Fibroblast of mammary gland (primary cell): ENCODE data around the gene LEPROT.

ENCODE experiments used
- DNase-seq: peaks from one replicate; pipeline ENCODE4 v3.0.0-alpha.2; 2010; ENCODE audit warnings: low read depth
- H3K4me3 ChIP-seq: 2 replicates; pipeline ENCODE4 v1.5.1; 2011; ENCODE audit warnings: low read depth, mild to moderate bottlenecking, low read length, moderate library complexity; ENCODE audit not compliant: control insufficient read depth
- TF ChIP-seq, protein P1 (sequence below): conservative IDR thresholded peaks from 2 replicates; pipeline ENCODE4 v1.5.1; 2011; ENCODE audit warnings: low read depth, low read length, inconsistent platforms; ENCODE audit not compliant: control insufficient read depth, insufficient read depth

LEPROT gene

DNA sequence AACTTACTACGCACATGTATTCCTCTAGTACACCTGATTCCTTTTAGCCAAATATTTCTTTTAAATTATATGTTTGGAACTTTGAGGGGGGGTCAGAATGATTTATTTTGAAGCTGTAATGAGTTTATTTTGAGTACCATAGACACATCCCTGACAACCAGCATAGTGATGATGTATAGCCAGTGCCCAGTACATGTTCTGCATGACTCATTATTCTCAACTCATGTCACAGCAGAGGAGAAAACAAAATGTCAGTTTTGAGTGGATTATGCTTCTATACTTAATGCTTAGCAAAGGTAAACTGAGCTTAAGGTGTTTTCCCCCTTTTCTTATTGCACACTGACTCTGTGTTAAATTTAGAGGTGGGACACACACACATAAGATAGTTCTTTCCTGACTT, 22.4 kb upstream of the LEPROT start:
- peak; percentile 8 for DNase-seq
- no peak overlapping the region for H3K4me3 ChIP-seq
- TF ChIP-seq, protein P1, sequence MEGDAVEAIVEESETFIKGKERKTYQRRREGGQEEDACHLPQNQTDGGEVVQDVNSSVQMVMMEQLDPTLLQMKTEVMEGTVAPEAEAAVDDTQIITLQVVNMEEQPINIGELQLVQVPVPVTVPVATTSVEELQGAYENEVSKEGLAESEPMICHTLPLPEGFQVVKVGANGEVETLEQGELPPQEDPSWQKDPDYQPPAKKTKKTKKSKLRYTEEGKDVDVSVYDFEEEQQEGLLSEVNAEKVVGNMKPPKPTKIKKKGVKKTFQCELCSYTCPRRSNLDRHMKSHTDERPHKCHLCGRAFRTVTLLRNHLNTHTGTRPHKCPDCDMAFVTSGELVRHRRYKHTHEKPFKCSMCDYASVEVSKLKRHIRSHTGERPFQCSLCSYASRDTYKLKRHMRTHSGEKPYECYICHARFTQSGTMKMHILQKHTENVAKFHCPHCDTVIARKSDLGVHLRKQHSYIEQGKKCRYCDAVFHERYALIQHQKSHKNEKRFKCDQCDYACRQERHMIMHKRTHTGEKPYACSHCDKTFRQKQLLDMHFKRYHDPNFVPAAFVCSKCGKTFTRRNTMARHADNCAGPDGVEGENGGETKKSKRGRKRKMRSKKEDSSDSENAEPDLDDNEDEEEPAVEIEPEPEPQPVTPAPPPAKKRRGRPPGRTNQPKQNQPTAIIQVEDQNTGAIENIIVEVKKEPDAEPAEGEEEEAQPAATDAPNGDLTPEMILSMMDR, result no peak

DNA sequence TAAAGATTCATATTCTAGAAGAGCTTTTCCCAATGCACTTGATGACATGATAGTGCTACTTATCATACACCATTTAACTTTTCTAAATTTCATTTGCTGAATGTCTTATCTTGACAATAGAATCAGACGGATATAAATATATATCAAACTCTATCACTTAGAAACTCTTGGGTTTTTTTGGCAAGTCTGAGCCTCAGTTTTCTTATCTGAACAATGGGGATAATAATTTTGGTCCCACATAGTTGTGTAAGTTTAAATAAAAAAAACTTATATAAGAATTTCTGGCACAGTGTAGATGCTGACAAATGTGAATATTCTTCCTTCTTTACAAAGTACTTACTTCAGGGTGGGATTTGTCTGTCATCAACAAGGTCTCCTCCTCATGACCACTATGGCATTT, 21.5 kb upstream of the LEPROT start:
- TF ChIP-seq, protein P1, result no peak
- no peak for DNase-seq
- no peak overlapping the region for H3K4me3 ChIP-seq

DNA sequence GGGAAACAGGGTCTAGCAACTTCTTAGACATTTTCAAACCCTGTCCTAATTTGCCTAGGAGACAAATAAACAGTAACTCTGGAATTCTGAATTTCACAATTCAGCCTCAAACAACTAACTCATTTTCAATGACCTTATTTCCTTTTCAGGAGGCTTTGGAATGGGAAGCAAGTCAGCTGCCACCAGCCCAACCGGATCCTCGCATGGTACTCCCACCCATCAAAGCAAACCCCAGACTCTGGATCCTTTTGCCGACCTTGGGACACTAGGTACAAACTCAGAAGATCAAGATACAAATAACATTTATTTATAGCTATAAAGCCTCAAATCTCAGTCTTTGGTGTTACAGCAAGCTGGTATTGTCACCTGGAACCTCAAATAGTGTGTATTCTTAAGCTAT, 18.9 kb upstream of the LEPROT start:
- no peak overlapping the region for H3K4me3 ChIP-seq
- DNase-seq, result no peak
- TF ChIP-seq, protein P1, result no peak

DNA sequence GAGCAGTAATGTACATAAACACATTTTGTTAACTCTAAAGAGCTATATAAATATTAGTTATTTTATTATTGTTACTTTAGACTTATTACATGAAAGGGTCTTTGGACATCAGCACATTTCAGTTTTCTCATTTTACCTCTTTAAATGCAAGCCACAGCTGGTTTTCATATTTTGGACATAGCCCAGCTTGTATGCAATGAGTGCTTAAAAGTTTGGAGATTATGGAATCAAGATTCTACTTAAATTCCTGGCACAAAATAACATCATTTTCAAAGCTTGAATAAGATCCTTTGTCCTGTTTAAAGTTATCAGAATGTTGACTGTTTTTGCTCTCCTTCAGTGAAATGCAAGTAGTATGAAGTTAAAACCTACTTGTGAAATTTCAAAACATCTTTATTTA, 15.5 kb upstream of the LEPROT start:
- TF ChIP-seq, protein P1, result no peak
- no peak overlapping the region for H3K4me3 ChIP-seq
- no peak for DNase-seq

DNA sequence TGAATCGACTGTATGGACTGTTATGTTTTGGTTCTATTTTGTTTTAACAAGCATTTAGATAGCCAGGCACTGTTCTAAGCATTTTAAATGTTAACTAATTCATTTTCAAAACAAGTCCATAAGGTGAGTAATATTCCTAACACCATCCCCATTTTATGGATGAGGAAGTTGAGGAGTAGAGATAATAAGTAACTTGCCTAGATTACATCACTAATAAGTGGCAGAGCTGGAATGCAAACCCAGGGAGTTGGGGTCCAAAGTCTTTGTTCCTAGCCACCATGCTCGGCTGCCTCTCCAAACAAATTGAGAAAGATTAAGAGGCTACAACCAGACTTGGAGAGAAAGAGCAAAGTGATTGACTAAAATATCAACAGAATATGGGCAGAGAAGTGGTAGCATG, 12.6 kb upstream of the LEPROT start:
- no peak for DNase-seq

DNA sequence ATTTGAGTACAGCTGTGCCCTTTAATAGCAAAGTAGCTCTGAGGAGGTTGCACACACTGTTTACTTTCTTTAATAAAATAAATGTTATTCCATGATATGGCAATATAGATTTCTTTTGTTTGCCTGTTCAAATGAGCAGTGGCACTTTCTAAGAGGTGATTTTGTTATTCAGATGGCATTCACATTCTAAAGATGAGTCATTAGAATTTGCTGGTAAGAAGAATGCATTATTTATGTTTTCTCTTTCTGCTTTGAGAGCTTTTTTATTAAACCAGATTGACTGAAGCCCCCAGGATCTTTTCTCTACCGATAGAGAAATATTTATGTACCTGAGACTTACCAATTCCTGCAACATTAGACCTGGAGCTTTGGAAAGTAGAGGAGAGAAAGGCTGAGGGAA, 11.2 kb upstream of the LEPROT start:
- TF ChIP-seq, protein P1, result no peak
- no peak for DNase-seq
- H3K4me3 ChIP-seq, result no peak overlapping the region

More for the DNA sequence above, 12.6 kb upstream of the LEPROT start:
- TF ChIP-seq, protein P1, result no peak
- H3K4me3 ChIP-seq, result no peak overlapping the region

DNA sequence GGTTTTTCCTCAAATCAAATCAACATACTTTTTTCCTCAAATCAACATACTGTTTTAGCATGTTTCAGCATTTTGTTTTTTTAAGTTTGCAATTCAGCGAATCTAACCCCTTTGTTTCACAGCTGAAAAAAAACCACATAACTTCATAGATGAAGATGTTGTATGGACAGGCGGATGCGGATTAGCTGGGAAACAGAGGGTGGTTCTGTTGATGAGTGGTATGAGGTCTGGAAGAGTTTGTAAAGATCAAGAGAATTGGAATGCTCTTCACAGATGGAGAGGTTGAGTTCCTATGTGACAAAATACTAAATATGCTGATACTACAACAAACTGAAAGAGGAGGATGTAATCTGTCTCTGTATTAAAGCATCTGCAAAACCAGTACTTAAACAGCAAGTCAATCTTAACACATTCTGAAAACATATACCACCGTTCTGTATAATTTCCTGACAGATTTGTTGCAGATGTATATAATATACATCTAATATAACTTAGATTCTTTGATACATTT, 10.6 kb upstream of the LEPROT start:
- H3K4me3 ChIP-seq, result no peak overlapping the region
- TF ChIP-seq, protein P1, result no peak
- no peak for DNase-seq
